ENCODE data around the gene ANXA5.

The ANXA5 gene

DNA sequence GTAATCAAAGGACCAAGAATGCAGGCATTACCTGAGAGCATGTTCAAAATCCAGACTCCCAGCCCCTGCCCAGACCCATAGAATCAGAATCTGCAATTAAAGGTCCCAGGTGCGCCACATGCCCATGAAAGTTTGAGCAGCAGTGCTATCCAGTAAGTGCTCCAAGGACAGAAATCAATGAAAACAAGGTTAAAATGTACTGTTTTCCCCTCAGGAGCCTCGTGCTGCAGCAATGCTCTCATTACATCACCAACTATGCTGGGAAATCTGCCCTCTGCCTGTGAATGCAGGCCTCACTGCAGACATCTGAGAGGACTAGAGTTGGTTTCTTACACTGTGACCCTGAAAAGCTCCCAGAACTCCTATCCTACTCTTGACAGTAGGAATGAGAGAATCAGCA, 21.1 kb downstream of the ANXA5 start:
- no peak for TF ChIP-seq CEBPB (IDR thresholded peaks at IDR 0.05)
- TF ChIP-seq TAF1 (IDR thresholded peaks at IDR 0.05; ENCODE audit: low read depth): no peak
- no peak for TF ChIP-seq TEAD4 (IDR thresholded peaks at IDR 0.05)
- no peak for TF ChIP-seq RAD21 (IDR thresholded peaks at IDR 0.05; ENCODE audit: low read depth)
- no peak for TF ChIP-seq NFIC (IDR thresholded peaks at IDR 0.05)
- TF ChIP-seq CREB1 (IDR thresholded peaks at IDR 0.05; ENCODE audit: low read depth): no peak
- no peak for TF ChIP-seq EP300 (IDR thresholded peaks at IDR 0.05; ENCODE audit: borderline replicate concordance)
- TF ChIP-seq, protein P1, sequence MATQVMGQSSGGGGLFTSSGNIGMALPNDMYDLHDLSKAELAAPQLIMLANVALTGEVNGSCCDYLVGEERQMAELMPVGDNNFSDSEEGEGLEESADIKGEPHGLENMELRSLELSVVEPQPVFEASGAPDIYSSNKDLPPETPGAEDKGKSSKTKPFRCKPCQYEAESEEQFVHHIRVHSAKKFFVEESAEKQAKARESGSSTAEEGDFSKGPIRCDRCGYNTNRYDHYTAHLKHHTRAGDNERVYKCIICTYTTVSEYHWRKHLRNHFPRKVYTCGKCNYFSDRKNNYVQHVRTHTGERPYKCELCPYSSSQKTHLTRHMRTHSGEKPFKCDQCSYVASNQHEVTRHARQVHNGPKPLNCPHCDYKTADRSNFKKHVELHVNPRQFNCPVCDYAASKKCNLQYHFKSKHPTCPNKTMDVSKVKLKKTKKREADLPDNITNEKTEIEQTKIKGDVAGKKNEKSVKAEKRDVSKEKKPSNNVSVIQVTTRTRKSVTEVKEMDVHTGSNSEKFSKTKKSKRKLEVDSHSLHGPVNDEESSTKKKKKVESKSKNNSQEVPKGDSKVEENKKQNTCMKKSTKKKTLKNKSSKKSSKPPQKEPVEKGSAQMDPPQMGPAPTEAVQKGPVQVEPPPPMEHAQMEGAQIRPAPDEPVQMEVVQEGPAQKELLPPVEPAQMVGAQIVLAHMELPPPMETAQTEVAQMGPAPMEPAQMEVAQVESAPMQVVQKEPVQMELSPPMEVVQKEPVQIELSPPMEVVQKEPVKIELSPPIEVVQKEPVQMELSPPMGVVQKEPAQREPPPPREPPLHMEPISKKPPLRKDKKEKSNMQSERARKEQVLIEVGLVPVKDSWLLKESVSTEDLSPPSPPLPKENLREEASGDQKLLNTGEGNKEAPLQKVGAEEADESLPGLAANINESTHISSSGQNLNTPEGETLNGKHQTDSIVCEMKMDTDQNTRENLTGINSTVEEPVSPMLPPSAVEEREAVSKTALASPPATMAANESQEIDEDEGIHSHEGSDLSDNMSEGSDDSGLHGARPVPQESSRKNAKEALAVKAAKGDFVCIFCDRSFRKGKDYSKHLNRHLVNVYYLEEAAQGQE (IDR thresholded peaks at IDR 0.05; ENCODE audit: low read depth): no peak
- TF ChIP-seq YY1 (IDR thresholded peaks at IDR 0.05; ENCODE audit: low read depth): no peak
- TF ChIP-seq ZBTB7A (IDR thresholded peaks at IDR 0.05; ENCODE audit: low read depth): no peak
- TF ChIP-seq, protein P2, sequence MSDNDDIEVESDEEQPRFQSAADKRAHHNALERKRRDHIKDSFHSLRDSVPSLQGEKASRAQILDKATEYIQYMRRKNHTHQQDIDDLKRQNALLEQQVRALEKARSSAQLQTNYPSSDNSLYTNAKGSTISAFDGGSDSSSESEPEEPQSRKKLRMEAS (IDR thresholded peaks at IDR 0.05): no peak
- no peak for TF ChIP-seq FOXM1 (IDR thresholded peaks at IDR 0.05; ENCODE audit: borderline replicate concordance, low read depth)
- no peak for TF ChIP-seq EGR1 (IDR thresholded peaks at IDR 0.05)
- TF ChIP-seq, protein P3, sequence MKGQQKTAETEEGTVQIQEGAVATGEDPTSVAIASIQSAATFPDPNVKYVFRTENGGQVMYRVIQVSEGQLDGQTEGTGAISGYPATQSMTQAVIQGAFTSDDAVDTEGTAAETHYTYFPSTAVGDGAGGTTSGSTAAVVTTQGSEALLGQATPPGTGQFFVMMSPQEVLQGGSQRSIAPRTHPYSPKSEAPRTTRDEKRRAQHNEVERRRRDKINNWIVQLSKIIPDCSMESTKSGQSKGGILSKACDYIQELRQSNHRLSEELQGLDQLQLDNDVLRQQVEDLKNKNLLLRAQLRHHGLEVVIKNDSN (IDR thresholded peaks at IDR 0.05): no peak
- no peak for TF ChIP-seq TCF12 (IDR thresholded peaks at IDR 0.05; ENCODE audit: low read depth)

DNA sequence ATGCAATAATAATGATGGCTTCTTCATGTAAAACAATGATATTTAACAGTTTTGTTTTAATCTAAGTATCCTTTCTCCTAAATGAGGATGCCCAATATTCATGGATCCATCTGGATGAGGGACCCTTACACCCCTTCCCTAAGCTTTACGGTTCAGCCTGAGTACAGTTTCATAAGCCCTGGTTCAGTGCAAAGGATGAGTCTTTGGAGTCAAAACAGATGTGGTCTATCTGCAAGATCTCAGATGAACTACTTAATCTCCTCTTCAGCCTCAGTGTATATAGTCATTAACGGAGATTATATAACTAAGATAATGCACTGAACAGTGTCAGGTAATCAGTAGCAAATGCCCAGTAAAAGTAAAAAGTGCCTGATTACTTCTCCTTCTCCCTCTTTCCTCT, 22.1 kb downstream of the ANXA5 start:
- TF ChIP-seq, protein P3 (IDR thresholded peaks at IDR 0.05): no peak
- TF ChIP-seq ZBTB7A (IDR thresholded peaks at IDR 0.05; ENCODE audit: low read depth): no peak
- TF ChIP-seq, protein P2 (IDR thresholded peaks at IDR 0.05): no peak
- TF ChIP-seq TAF1 (IDR thresholded peaks at IDR 0.05; ENCODE audit: low read depth): no peak

DNA sequence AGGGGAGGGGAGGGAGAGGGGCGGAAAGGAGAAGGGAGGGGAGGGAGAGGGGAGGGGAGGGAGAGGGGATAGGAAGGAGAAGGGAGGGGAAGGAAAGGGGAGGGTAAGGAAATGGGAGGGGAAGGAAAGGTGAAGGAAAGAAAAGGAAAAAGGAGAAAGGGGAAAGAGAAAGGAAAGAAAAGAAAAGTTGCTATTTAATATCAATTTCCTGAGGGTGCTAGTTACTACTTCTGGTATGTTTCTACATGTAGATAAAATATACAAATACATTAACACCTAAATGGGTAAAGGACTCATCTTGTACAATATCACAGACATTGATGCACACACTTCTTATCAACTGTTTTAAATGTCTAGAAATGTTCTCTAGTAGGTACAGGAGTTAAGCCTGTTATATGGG, 22.6 kb downstream of the ANXA5 start:
- TF ChIP-seq YY1 (IDR thresholded peaks at IDR 0.05; ENCODE audit: low read depth): no peak
- TF ChIP-seq, protein P2 (IDR thresholded peaks at IDR 0.05): no peak
- no peak for TF ChIP-seq EP300 (IDR thresholded peaks at IDR 0.05; ENCODE audit: borderline replicate concordance)
- no peak for TF ChIP-seq FOXM1 (IDR thresholded peaks at IDR 0.05; ENCODE audit: borderline replicate concordance, low read depth)
- TF ChIP-seq, protein P3 (IDR thresholded peaks at IDR 0.05): no peak
- no peak for TF ChIP-seq TCF12 (IDR thresholded peaks at IDR 0.05; ENCODE audit: low read depth)
- TF ChIP-seq TAF1 (IDR thresholded peaks at IDR 0.05; ENCODE audit: low read depth): no peak
- no peak for TF ChIP-seq EGR1 (IDR thresholded peaks at IDR 0.05)
- TF ChIP-seq RAD21 (IDR thresholded peaks at IDR 0.05; ENCODE audit: low read depth): no peak
- TF ChIP-seq CREB1 (IDR thresholded peaks at IDR 0.05; ENCODE audit: low read depth): no peak
- TF ChIP-seq TEAD4 (IDR thresholded peaks at IDR 0.05): no peak
- TF ChIP-seq, protein P1 (IDR thresholded peaks at IDR 0.05; ENCODE audit: low read depth): no peak
- TF ChIP-seq ZBTB7A (IDR thresholded peaks at IDR 0.05; ENCODE audit: low read depth): no peak
- TF ChIP-seq CEBPB (IDR thresholded peaks at IDR 0.05): no peak
- TF ChIP-seq NFIC (IDR thresholded peaks at IDR 0.05): no peak

DNA sequence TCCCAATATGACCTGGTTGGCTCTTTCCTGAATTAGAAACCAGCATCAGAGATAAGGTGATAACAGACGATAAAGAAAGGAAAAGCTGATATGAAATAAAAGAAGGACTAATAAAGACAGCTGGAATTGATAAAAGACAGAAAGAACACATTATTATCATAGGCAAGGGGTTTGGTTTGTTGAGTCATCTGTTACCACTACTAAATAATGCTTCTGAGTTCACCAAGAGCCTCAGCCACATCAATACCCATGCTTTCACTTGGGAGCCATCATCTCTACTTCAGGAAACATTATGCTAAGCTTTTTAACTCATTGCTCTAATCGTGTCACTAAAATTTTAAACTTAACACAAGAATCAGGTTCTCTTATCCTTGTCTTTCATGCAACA, 27.6 kb downstream of the ANXA5 start:
- TF ChIP-seq, protein P3 (IDR thresholded peaks at IDR 0.05): no peak
- no peak for TF ChIP-seq CREB1 (IDR thresholded peaks at IDR 0.05; ENCODE audit: low read depth)
- no peak for TF ChIP-seq YY1 (IDR thresholded peaks at IDR 0.05; ENCODE audit: low read depth)
- no peak for TF ChIP-seq EGR1 (IDR thresholded peaks at IDR 0.05)
- no peak for TF ChIP-seq TCF12 (IDR thresholded peaks at IDR 0.05; ENCODE audit: low read depth)
- TF ChIP-seq, protein P1 (IDR thresholded peaks at IDR 0.05; ENCODE audit: low read depth): no peak
- no peak for TF ChIP-seq FOXM1 (IDR thresholded peaks at IDR 0.05; ENCODE audit: borderline replicate concordance, low read depth)
- TF ChIP-seq CEBPB (IDR thresholded peaks at IDR 0.05): no peak
- TF ChIP-seq NFIC (IDR thresholded peaks at IDR 0.05): no peak
- no peak for TF ChIP-seq TAF1 (IDR thresholded peaks at IDR 0.05; ENCODE audit: low read depth)
- no peak for TF ChIP-seq EP300 (IDR thresholded peaks at IDR 0.05; ENCODE audit: borderline replicate concordance)
- no peak for TF ChIP-seq TEAD4 (IDR thresholded peaks at IDR 0.05)
- TF ChIP-seq, protein P2 (IDR thresholded peaks at IDR 0.05): no peak
- no peak for TF ChIP-seq RAD21 (IDR thresholded peaks at IDR 0.05; ENCODE audit: low read depth)
- no peak for TF ChIP-seq ZBTB7A (IDR thresholded peaks at IDR 0.05; ENCODE audit: low read depth)

Measured in Ishikawa (cell line).